B cell (primary cell): ENCODE measurements around the gene PARD3. TPM values are rescaled to one million over a fixed set of nuclear protein-coding genes. Genes with fewer than 3 reads are reported as not detected.

ENCODE experiments used
- ATAC-seq: fragments of 200-7000 bp; cut with Tn5 transposase; one replicate; pipeline ENCODE4 v1.10.0; 2021; ENCODE audit warnings: low read depth, mild to moderate bottlenecking, moderate number of reproducible peaks, moderate library complexity
- CTCF ChIA-PET: fragments of 350-600 bp; sonication (Branson Sonifier 250); formaldehyde crosslinking; loops from one replicate; lab custom pipeline; 2021; ENCODE audit warnings: antibody characterized with exemption, inconsistent platforms; lab: Charles Lee
- POLR2A ChIA-PET: fragments of 350-600 bp; sonication (Branson Sonifier 250); formaldehyde crosslinking; loops from one replicate; lab custom pipeline; 2021; ENCODE audit warnings: antibody characterized with exemption; lab: Charles Lee
- DNase-seq: peaks from one replicate; pipeline ENCODE4 v3.0.0; 2013
- H2AFZ ChIP-seq: 2 replicates; pipeline ENCODE4 v1.6.1; 2012; ENCODE audit warnings: mild to moderate bottlenecking, low read depth, low read length; ENCODE audit not compliant: insufficient read depth, poor library complexity, severe bottlenecking
- H3K27ac ChIP-seq, 2 donors: 1 replicate in 1 of 2; 2 replicates in 1 of 2; pipeline ENCODE4 v1.5.1; 2012 to 2013; ENCODE audit warnings: low read length in 2 of 2, mild to moderate bottlenecking in 2 of 2, moderate library complexity in 1 of 2
- H3K27me3 ChIP-seq, 4 experiments: fragments of 200-600 bp in 1 of 4; sonication (generic) in 1 of 4; replicated peaks in 1 of 4; 1 replicate in 2 of 4; 2 replicates in 2 of 4; pipeline versions ENCODE4 v1.6.1 to v1.7.0; 2013 to 2016; ENCODE audit warnings: low read length in 3 of 4, mild to moderate bottlenecking in 2 of 4, mixed read lengths in 1 of 4, moderate library complexity in 1 of 4; ENCODE audit not compliant: insufficient read depth in 4 of 4, control insufficient read depth in 3 of 4; ENCODE audit errors: control extremely low read depth in 1 of 4
- H3K36me3 ChIP-seq, 2 experiments: replicated peaks in 1 of 2; 1 replicate in 1 of 2; 2 replicates in 1 of 2; pipeline versions ENCODE4 v1.6.1 to v1.7.1; 2013; ENCODE audit warnings: low read length in 1 of 2; ENCODE audit not compliant: insufficient read depth in 2 of 2, control insufficient read depth in 1 of 2; ENCODE audit errors: control extremely low read depth in 1 of 2, extremely low read depth in 1 of 2
- H3K4me1 ChIP-seq, 2 donors: fragments of 200-600 bp in 1 of 2; sonication (generic) in 1 of 2; 1 replicate in 1 of 2; 2 replicates in 1 of 2; pipeline versions ENCODE4 v1.5.1 to v1.6.1; 2013 to 2017; ENCODE audit warnings: low read length in 2 of 2; ENCODE audit not compliant: control insufficient read depth in 2 of 2, insufficient read depth in 2 of 2
- H3K4me2 ChIP-seq: replicated peaks from 2 replicates; pipeline ENCODE3; 2012; ENCODE audit warnings: mild to moderate bottlenecking, low read depth, low read length; ENCODE audit not compliant: poor library complexity, severe bottlenecking
- H3K4me3 ChIP-seq, 5 experiments: fragments of 200-600 bp in 1 of 5; sonication (generic) in 1 of 5; 1 replicate in 3 of 5; 2 replicates in 2 of 5; pipeline versions ENCODE4 v1.5.1 to v1.7.0; 2011 to 2016; ENCODE audit warnings: low read length in 4 of 5, mild to moderate bottlenecking in 4 of 5, low read depth in 2 of 5, control low read depth in 1 of 5, moderate library complexity in 1 of 5; ENCODE audit not compliant: insufficient read depth in 1 of 5; ENCODE audit errors: control extremely low read depth in 1 of 5, extremely low read depth in 1 of 5
- H3K79me2 ChIP-seq: fragments of 200-600 bp; sonication (generic); one replicate; pipeline ENCODE4 v1.6.0; 2016; ENCODE audit warnings: low read length; ENCODE audit not compliant: control insufficient read depth, insufficient read depth
- H3K9ac ChIP-seq: fragments of 200-600 bp; sonication (generic); 2 replicates; pipeline ENCODE4 v1.6.1; 2017; ENCODE audit warnings: mild to moderate bottlenecking, low read length, moderate library complexity
- H3K9me3 ChIP-seq, 3 donors: one replicate each; pipeline versions ENCODE4 v1.6.1 to v1.7.1; 2013; ENCODE audit warnings: low read length in 2 of 3; ENCODE audit not compliant: control insufficient read depth in 2 of 3, insufficient read depth in 1 of 3; ENCODE audit errors: control extremely low read depth in 1 of 3
- H4K20me1 ChIP-seq: 2 replicates; pipeline ENCODE4 v1.6.0; 2012; ENCODE audit warnings: mild to moderate bottlenecking, low read length; ENCODE audit not compliant: insufficient read depth, control insufficient read depth, poor library complexity, severe bottlenecking
- H3K27ac Mint-ChIP-seq: one replicate; pipeline ENCODE4 v1.8.0; 2021; ENCODE audit warnings: mixed read lengths
- H3K27me3 Mint-ChIP-seq: one replicate; pipeline ENCODE4 v1.8.0; 2021; ENCODE audit warnings: mixed read lengths
- H3K4me1 Mint-ChIP-seq: one replicate; pipeline ENCODE4 v1.8.0; 2021; ENCODE audit warnings: mixed read lengths
- H3K4me3 Mint-ChIP-seq: one replicate; pipeline ENCODE4 v1.8.0; 2021; ENCODE audit warnings: mixed read lengths
- H3K9me3 Mint-ChIP-seq: one replicate; pipeline ENCODE4 v1.8.0; 2022; ENCODE audit warnings: mixed read lengths; ENCODE audit not compliant: insufficient read depth
- EZH2 ChIP-seq: IDR thresholded peaks from 2 replicates; pipeline ENCODE4 v1.6.1; 2012; ENCODE audit warnings: borderline replicate concordance, low read depth, mild to moderate bottlenecking, moderate library complexity, low read length; ENCODE audit not compliant: insufficient read depth, poor library complexity, severe bottlenecking
- WGBS: methylation state at CpG from one replicate; pipeline ENCODE4 v1.1.5; 2013; ENCODE audit warnings: missing lambda C conversion rate; ENCODE audit not compliant: insufficient coverage; 5-methylcytosine and 5-hydroxymethylcytosine counted together
- intact Hi-C: fragments of 100-400 bp; cut with micrococcal nuclease; formaldehyde crosslinking; loops from one replicate; pipeline ENCODE4 v1.10.0; 2022
- polyA plus RNA-seq: library from polyadenylated mRNA; depleted of rRNA; stranded (reverse); fragments of >200 nt; gene quantifications from 2 replicates; pipeline ENCODE4 v1.2.3, GENCODE V29; 2012
- total RNA-seq, 2 donors: library from RNA; stranded (reverse); fragments of 120-200 nt in 1 of 2; gene quantifications; 1 replicate in 1 of 2; 2 replicates in 1 of 2; pipeline versions ENCODE4 v1.2.3 to v1.2.4, GENCODE V29; 2013 to 2022
- TF ChIP-seq, protein P1 (sequence below): fragments of 200-600 bp; IDR thresholded peaks from one replicate; pipeline ENCODE4 v1.8.0; 2022; ENCODE audit warnings: antibody characterized with exemption, mild to moderate bottlenecking

PARD3 gene
- total and polyA plus RNA-seq, 2 donors (not counting 1 experiment from before 2014, with no cell fraction given) = not detected

DNA sequence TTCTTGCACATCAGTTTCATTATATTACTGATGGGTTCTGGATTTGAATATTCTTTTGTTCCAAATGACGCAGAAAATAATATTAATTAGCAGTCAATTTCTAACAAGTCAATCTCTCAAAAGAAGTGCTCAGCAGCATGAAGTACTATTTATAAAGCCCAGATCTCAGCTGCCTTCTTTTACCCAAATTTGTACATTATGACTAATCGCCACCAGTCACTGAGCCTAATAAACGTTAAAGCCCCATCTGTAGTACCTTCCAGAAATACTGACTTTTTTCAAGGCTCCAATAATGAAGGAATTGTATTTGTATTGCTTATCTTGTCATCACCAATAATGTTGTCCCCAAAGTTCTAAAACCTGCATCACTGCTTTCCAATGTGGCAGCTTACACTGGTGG, 540.2 kb downstream of the PARD3 start:
- Histone ChIP-seq H2AFZ (no peak overlapping the region), H3K4me2 (no peak overlapping the region), H3K4me1 (no peaks in the 10 kb centered on the region), H3K9me3 (no peaks in the 10 kb centered on the region), H3K79me2 (no peaks in the 10 kb centered on the region), H3K4me3 (no peak overlapping the region), H3K27me3 (no peaks in the 10 kb centered on the region), H4K20me1 (no peaks in the 10 kb centered on the region), H3K9ac (no peak overlapping the region), H3K36me3 (no peaks in the 10 kb centered on the region), H3K27ac (no peak overlapping the region)
- Mint-ChIP-seq H3K4me3 (no peak overlapping the region), H3K9me3 (no peaks in the 10 kb centered on the region), H3K27me3 (no peaks in the 10 kb centered on the region), H3K27ac (no peak overlapping the region), H3K4me1 (no peaks in the 10 kb centered on the region)
- WGBS = no CpG with 5 or more reads among the region's 3 CpGs
- intact Hi-C loops = no loop called here
- POLR2A ChIA-PET = no interaction called here
- TF ChIP-seq, protein P1, sequence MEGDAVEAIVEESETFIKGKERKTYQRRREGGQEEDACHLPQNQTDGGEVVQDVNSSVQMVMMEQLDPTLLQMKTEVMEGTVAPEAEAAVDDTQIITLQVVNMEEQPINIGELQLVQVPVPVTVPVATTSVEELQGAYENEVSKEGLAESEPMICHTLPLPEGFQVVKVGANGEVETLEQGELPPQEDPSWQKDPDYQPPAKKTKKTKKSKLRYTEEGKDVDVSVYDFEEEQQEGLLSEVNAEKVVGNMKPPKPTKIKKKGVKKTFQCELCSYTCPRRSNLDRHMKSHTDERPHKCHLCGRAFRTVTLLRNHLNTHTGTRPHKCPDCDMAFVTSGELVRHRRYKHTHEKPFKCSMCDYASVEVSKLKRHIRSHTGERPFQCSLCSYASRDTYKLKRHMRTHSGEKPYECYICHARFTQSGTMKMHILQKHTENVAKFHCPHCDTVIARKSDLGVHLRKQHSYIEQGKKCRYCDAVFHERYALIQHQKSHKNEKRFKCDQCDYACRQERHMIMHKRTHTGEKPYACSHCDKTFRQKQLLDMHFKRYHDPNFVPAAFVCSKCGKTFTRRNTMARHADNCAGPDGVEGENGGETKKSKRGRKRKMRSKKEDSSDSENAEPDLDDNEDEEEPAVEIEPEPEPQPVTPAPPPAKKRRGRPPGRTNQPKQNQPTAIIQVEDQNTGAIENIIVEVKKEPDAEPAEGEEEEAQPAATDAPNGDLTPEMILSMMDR = no peak
- TF ChIP-seq EZH2 = no peak
- DNase-seq (no peak), ATAC-seq (no peak)
- CTCF ChIA-PET = no interaction called here

DNA sequence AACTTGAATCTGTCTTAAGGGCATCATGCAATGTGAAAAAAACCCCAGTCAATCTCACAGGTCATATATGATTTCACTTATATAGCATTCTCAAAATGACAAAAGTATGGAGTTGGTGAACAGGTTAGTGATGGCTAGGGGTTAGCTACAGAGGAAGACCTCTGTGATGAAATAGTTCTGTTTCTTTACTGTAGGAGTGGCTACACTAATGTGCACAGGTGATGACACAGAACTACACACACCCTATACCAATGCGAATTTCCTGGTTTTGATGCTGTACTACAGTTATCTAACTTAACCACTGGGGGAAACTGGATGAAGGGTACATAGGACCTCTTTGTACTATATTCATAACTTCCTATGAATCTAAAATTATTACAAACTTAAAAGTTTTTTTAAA, 541.8 kb downstream of the PARD3 start:
- Histone ChIP-seq H2AFZ (no peak overlapping the region), H3K27ac (no peak overlapping the region), H3K9ac (no peak overlapping the region), H3K4me1 (no peaks in the 10 kb centered on the region), H3K9me3 (no peaks in the 10 kb centered on the region), H3K4me2 (no peak overlapping the region), H3K79me2 (no peaks in the 10 kb centered on the region), H3K36me3 (no peaks in the 10 kb centered on the region), H3K4me3 (no peak overlapping the region), H3K27me3 (no peaks in the 10 kb centered on the region), H4K20me1 (no peaks in the 10 kb centered on the region)
- intact Hi-C loops = no loop called here
- no peak for ATAC-seq
- ChIA-PET POLR2A (no interaction called here), CTCF (no interaction called here)
- Mint-ChIP-seq H3K27me3 (no peaks in the 10 kb centered on the region), H3K9me3 (peaks cover 2% of the 10 kb centered on the region), H3K4me1 (no peaks in the 10 kb centered on the region), H3K27ac (no peak overlapping the region), H3K4me3 (no peak overlapping the region)
- no peak for DNase-seq
- TF ChIP-seq, protein P1 = no peak
- TF ChIP-seq EZH2 = no peak
- WGBS = no CpG with 5 or more reads among the region's 1 CpG
